HCT116 (cell line): Measurements from ENCODE around the gene TNRC6C. TPM values are rescaled to one million over a fixed set of nuclear protein-coding genes. Genes with fewer than 3 reads are reported as not detected.

Experiments
- ATAC-seq: fragments of 200-7000 bp; cut with Tn5 transposase; 2 replicates; pipeline ENCODE4 v1.9.1; 2020; ENCODE audit warnings: mild to moderate bottlenecking, moderate library complexity
- BruUV-seq: library from RNA; stranded (reverse); fragments of 400-500 nt; replicated peaks from 2 replicates; lab custom pipeline; 2021; lab: Mats Ljungman, UMichigan
- CTCF ChIA-PET: fragments of 300-600 bp; sonication (Branson Sonifier 250); formaldehyde crosslinking; loops from one replicate; lab custom pipeline; 2021; ENCODE audit warnings: antibody characterized with exemption; lab: Charles Lee
- POLR2A ChIA-PET: fragments of 300-600, 350-600 bp; sonication (Branson Sonifier 250); formaldehyde crosslinking; loops from one replicate; lab custom pipeline; 2021; ENCODE audit warnings: antibody characterized with exemption; lab: Charles Lee
- RAD21 ChIA-PET, 2 experiments: fragments of 300-600 bp; sonication (Branson Sonifier 250); formaldehyde crosslinking; loops; one replicate each; lab custom pipeline; 2023; ENCODE audit warnings: low total read pairs in 2 of 2; ENCODE audit not compliant: uncharacterized antibody in 2 of 2, unreplicated experiment in 2 of 2, low non-redundant PET in 1 of 2; lab: Charles Lee
- DNase-seq: peaks from one replicate; pipeline ENCODE4 v3.0.0-alpha.2; 2010; ENCODE audit warnings: low read depth, low spot score
- H2AFZ ChIP-seq: fragments of 200-600 bp; shearing (Covaris generic), sonication (generic); 2 replicates; pipeline ENCODE4 v1.6.1; 2017; ENCODE audit warnings: low read depth, mixed run types, mixed read lengths, antibody characterized with exemption, low read length; ENCODE audit not compliant: poor library complexity, severe bottlenecking
- H3K27ac ChIP-seq: 2 replicates; pipeline ENCODE4 v1.5.1; 2012; ENCODE audit warnings: low read depth, low read length
- H3K27me3 ChIP-seq: fragments of 200-600 bp; sonication (generic); 2 replicates; pipeline ENCODE4 v1.6.1; 2016; ENCODE audit warnings: mixed run types, low read length, mixed read lengths; ENCODE audit not compliant: insufficient read depth
- H3K36me3 ChIP-seq, 2 experiments: fragments of 200-500 bp in 1 of 2; fragments of 200-600 bp in 1 of 2; sonication (Bioruptor generic) in 1 of 2; sonication (generic) in 1 of 2; 2 replicates each; pipeline versions ENCODE4 v1.5.1 to v1.6.1; 2014 to 2016; ENCODE audit warnings: low read length in 2 of 2, inconsistent platforms in 1 of 2, mixed read lengths in 1 of 2, mixed run types in 1 of 2; ENCODE audit not compliant: insufficient read depth in 2 of 2, control insufficient read depth in 1 of 2
- H3K4me1 ChIP-seq, 2 experiments: fragments of 200-600 bp in 1 of 2; sonication (generic) in 1 of 2; 2 replicates each; pipeline versions ENCODE4 v1.5.1 to v1.6.1; 2012 to 2017; ENCODE audit warnings: low read length in 2 of 2, inconsistent platforms in 1 of 2, mild to moderate bottlenecking in 1 of 2, mixed read lengths in 1 of 2, mixed run types in 1 of 2, moderate library complexity in 1 of 2; ENCODE audit not compliant: insufficient read depth in 2 of 2, control insufficient read depth in 1 of 2
- H3K4me2 ChIP-seq: fragments of 200-600 bp; sonication (generic); 2 replicates; pipeline ENCODE4 v1.6.1; 2017; ENCODE audit warnings: mixed run types, low read length, mixed read lengths
- H3K4me3 ChIP-seq, 2 experiments: fragments of 200-600 bp in 1 of 2; sonication (generic) in 1 of 2; replicated peaks in 1 of 2; 2 replicates each; pipeline ENCODE4 v1.5.1; 2011 to 2016; ENCODE audit warnings: low read length in 2 of 2, control low read depth in 1 of 2, low read depth in 1 of 2, mild to moderate bottlenecking in 1 of 2, mixed read lengths in 1 of 2, mixed run types in 1 of 2
- H3K79me2 ChIP-seq: fragments of 200-600 bp; sonication (generic); 2 replicates; pipeline ENCODE4 v1.6.1; 2017; ENCODE audit warnings: mild to moderate bottlenecking, mixed run types, low read length, moderate library complexity, mixed read lengths; ENCODE audit not compliant: insufficient read depth
- H3K9ac ChIP-seq: fragments of 200-600 bp; sonication (generic); 2 replicates; pipeline ENCODE4 v1.6.1; 2016; ENCODE audit warnings: low read length, mixed read lengths
- H3K9me2 ChIP-seq: fragments of 200-600 bp; sonication (generic), shearing (Covaris generic); 2 replicates; pipeline ENCODE4 v1.6.1; 2017; ENCODE audit warnings: mixed run types, mild to moderate bottlenecking, moderate library complexity; ENCODE audit not compliant: insufficient read depth
- H3K9me3 ChIP-seq, 2 experiments: fragments of 200-500 bp in 1 of 2; fragments of 200-600 bp in 1 of 2; sonication (Bioruptor generic) in 1 of 2; sonication (generic) in 1 of 2; 2 replicates each; pipeline ENCODE4 v1.6.1; 2014 to 2017; ENCODE audit warnings: low read length in 2 of 2, mixed read lengths in 2 of 2, inconsistent platforms in 1 of 2, low read depth in 1 of 2, mild to moderate bottlenecking in 1 of 2, mixed run types in 1 of 2, moderate library complexity in 1 of 2; ENCODE audit not compliant: control insufficient read depth in 1 of 2, insufficient read depth in 1 of 2
- H4K20me1 ChIP-seq: fragments of 200-600 bp; sonication (generic), shearing (Covaris generic); 2 replicates; pipeline ENCODE4 v1.6.1; 2017; ENCODE audit warnings: mixed run types, mild to moderate bottlenecking, moderate library complexity; ENCODE audit not compliant: insufficient read depth
- ATF3 ChIP-seq: IDR thresholded peaks from 2 replicates; pipeline ENCODE4 v1.6.1; 2012
- CTCF ChIP-seq, 3 experiments: fragments of 200-600 bp in 1 of 3; sonication (generic) in 1 of 3; IDR thresholded peaks in 2 of 3; conservative IDR thresholded peaks in 1 of 3; 2 replicates each; pipeline ENCODE4 v1.5.1; 2012 to 2017; ENCODE audit warnings: low read depth in 2 of 3, low read length in 2 of 3, antibody characterized with exemption in 1 of 3, borderline replicate concordance in 1 of 3, control low read depth in 1 of 3, mild to moderate bottlenecking in 1 of 3, mixed read lengths in 1 of 3, mixed run types in 1 of 3, moderate library complexity in 1 of 3; ENCODE audit not compliant: insufficient read depth in 1 of 3
- EGR1 ChIP-seq: IDR thresholded peaks from 2 replicates; pipeline ENCODE4 v1.6.1; 2012; ENCODE audit warnings: low read depth
- ELF1 ChIP-seq: IDR thresholded peaks from 2 replicates; pipeline ENCODE4 v1.6.1; 2012; ENCODE audit warnings: low read depth, borderline replicate concordance
- EZH2phosphoT487 ChIP-seq: fragments of 200-600 bp; IDR thresholded peaks from 2 replicates; pipeline ENCODE4 v1.6.1; 2018; ENCODE audit warnings: antibody characterized with exemption, borderline replicate concordance
- POLR2AphosphoS5 ChIP-seq: IDR thresholded peaks from 2 replicates; pipeline ENCODE4 v1.6.1; 2011; ENCODE audit warnings: mild to moderate bottlenecking, low read depth, low read length, moderate library complexity
- RAD21 ChIP-seq: IDR thresholded peaks from 2 replicates; pipeline ENCODE4 v1.6.1; 2012; ENCODE audit warnings: low read depth, mild to moderate bottlenecking
- SP1 ChIP-seq: IDR thresholded peaks from 2 replicates; pipeline ENCODE4 v1.6.1; 2012; ENCODE audit warnings: low read depth
- ZNF274 ChIP-seq: fragments of 200-500 bp; sonication (Bioruptor generic); IDR thresholded peaks from 2 replicates; pipeline ENCODE4 v1.6.1; 2014; ENCODE audit warnings: mild to moderate bottlenecking, low read depth, low read length, inconsistent platforms
- intact Hi-C: fragments of 100-400 bp; cut with micrococcal nuclease; formaldehyde crosslinking; loops from 2 replicates; pipeline ENCODE4 v1.10.0; 2022
- total RNA-seq: library from RNA; stranded (reverse); gene quantifications from one replicate; pipeline ENCODE4 v1.2.1, GENCODE V29; 2021; ENCODE audit not compliant: unreplicated experiment

The TNRC6C gene
- total RNA-seq, 1 experiment from 2014 or later = 23.4 TPM

- Histone ChIP-seq H3K27ac (no peak overlapping the region), H3K36me3 (no peaks in the 10 kb centered on the region), H2AFZ (no peak overlapping the region), H4K20me1 (no peaks in the 10 kb centered on the region), H3K9me3 (no peaks in the 10 kb centered on the region), H3K4me1 (peaks cover 0 to 8% of the 10 kb centered on the region in 2 experiments; a peak in 1 of 4 replicates), H3K9me2 (no peaks in the 10 kb centered on the region), H3K4me2 (no peak overlapping the region), H3K79me2 (no peaks in the 10 kb centered on the region), H3K9ac (no peak overlapping the region), H3K4me3 (no peak overlapping the region), H3K27me3 (no peaks in the 10 kb centered on the region)
- intact Hi-C loops = no loop called here
- BruUV-seq = no TSS peak
- CTCF ChIA-PET = interaction anchor here (2.1 kb wide), 1 partner anchor 23 kb away, joined by 5 read pairs; no protein-coding TSS in a partner anchor
- POLR2A ChIA-PET = no interaction called here
- RAD21 ChIA-PET = no interaction called here
- DNase-seq = no peak
- no peak for TF ChIP-seq ATF3
- TF ChIP-seq EGR1 = no peak
- no peak for TF ChIP-seq SP1
- no peak for TF ChIP-seq EZH2phosphoT487
- TF ChIP-seq POLR2AphosphoS5 = no peak
- TF ChIP-seq ZNF274 = no peak
- no peak for TF ChIP-seq CTCF (IDR thresholded peaks at IDR 0.05 in 2 of 3, conservative IDR thresholded peaks at IDR 0.05 in 1 of 3; ENCODE audit: borderline replicate concordance in 1 of 3, insufficient read depth in 1 of 3, low read depth in 2 of 3, low read length in 2 of 3)
- TF ChIP-seq ELF1 = no peak
- no peak for TF ChIP-seq RAD21
- ATAC-seq = no peak
Measured at GRCh38 chr17:77996256-77996655, 37.8 kb downstream of the TNRC6C start.
